WERI-Rb-1 (cell line): ENCODE data around the gene THAP8.

Experiments
- DNase-seq: peaks from one replicate; pipeline ENCODE4 v3.0.0-alpha.2; 2020
- H3K27ac ChIP-seq: fragments of 250-450 bp; sonication (Bioruptor Pico); 2 replicates; pipeline ENCODE4 v1.5.1; 2020; ENCODE audit warnings: mild to moderate bottlenecking, moderate library complexity
- H3K27me3 ChIP-seq: fragments of 250-450 bp; sonication (Bioruptor Pico); 2 replicates; pipeline ENCODE4 v1.5.1; 2021; ENCODE audit warnings: mild to moderate bottlenecking, low read depth, moderate library complexity; ENCODE audit not compliant: insufficient read depth, severe bottlenecking
- H3K36me3 ChIP-seq: fragments of 250-450 bp; sonication (Bioruptor Pico); 2 replicates; pipeline ENCODE4 v1.5.1; 2020; ENCODE audit warnings: mild to moderate bottlenecking, moderate library complexity
- H3K4me3 ChIP-seq: 2 replicates; pipeline ENCODE4 v1.5.1; 2011; ENCODE audit warnings: low read depth, mild to moderate bottlenecking, control low read depth, low read length
- H3K9me3 ChIP-seq: fragments of 250-450 bp; sonication (Bioruptor Pico); 2 replicates; pipeline ENCODE4 v1.5.1; 2021; ENCODE audit warnings: mild to moderate bottlenecking, moderate library complexity; ENCODE audit not compliant: severe bottlenecking
- CTCF ChIP-seq: IDR thresholded peaks from 2 replicates; pipeline ENCODE4 v1.5.1; 2011; ENCODE audit warnings: low read depth, mild to moderate bottlenecking, control low read depth, inconsistent platforms, low read length

The THAP8 gene

GRCh38 chr19:36051637-36052036 lies 2.4 kb downstream of the THAP8 start:
- Histone ChIP-seq H3K9me3 (no peaks in the 10 kb centered on the region), H3K27ac (no peak overlapping the region), H3K36me3 (peaks cover 2% of the 10 kb centered on the region; the same call in 1 of the 2 replicates), H3K27me3 (no peaks in the 10 kb centered on the region), H3K4me3 (no peak overlapping the region)
- DNase-seq = no peak
- TF ChIP-seq CTCF = no peak

GRCh38 chr19:36051236-36051635 lies 2.8 kb downstream of the THAP8 start:
- TF ChIP-seq CTCF = peak; percentile 79
- peak; percentile 69 for DNase-seq
- peaks cover 2% of the 10 kb centered on the region; the same call in 1 of the 2 replicates for H3K36me3 ChIP-seq

GRCh38 chr19:36049080-36049698 lies 4.9 kb downstream of the THAP8 start:
- H3K27ac ChIP-seq = no peak overlapping the region
- no peak for TF ChIP-seq CTCF
- H3K36me3 ChIP-seq = peaks cover 2% of the 10 kb centered on the region; the same call in 1 of the 2 replicates
- H3K27me3 ChIP-seq = no peaks in the 10 kb centered on the region
- H3K4me3 ChIP-seq = no peak overlapping the region
- DNase-seq = no peak
- H3K9me3 ChIP-seq = no peaks in the 10 kb centered on the region

More at GRCh38 chr19:36051236-36051635, 2.8 kb downstream of the THAP8 start:
- Histone ChIP-seq H3K27ac (no peak overlapping the region), H3K4me3 (no peak overlapping the region), H3K27me3 (no peaks in the 10 kb centered on the region), H3K9me3 (no peaks in the 10 kb centered on the region)

GRCh38 chr19:36047835-36048234 lies 6.2 kb downstream of the THAP8 start:
- no peak overlapping the region for H3K27ac ChIP-seq
- peaks cover 2% of the 10 kb centered on the region; the same call in 1 of the 2 replicates for H3K36me3 ChIP-seq
- no peak for TF ChIP-seq CTCF
- no peaks in the 10 kb centered on the region for H3K9me3 ChIP-seq
- H3K27me3 ChIP-seq = no peaks in the 10 kb centered on the region
- no peak overlapping the region for H3K4me3 ChIP-seq
- no peak for DNase-seq

GRCh38 chr19:36046443-36047050 lies 7.5 kb downstream of the THAP8 start:
- H3K27me3 ChIP-seq = no peaks in the 10 kb centered on the region
- H3K4me3 ChIP-seq = no peak overlapping the region
- TF ChIP-seq CTCF = no peak
- DNase-seq = no peak
- no peaks in the 10 kb centered on the region for H3K9me3 ChIP-seq
- no peak overlapping the region for H3K27ac ChIP-seq
- no peaks in the 10 kb centered on the region for H3K36me3 ChIP-seq
